Ovary (tissue), 9 donors: ENCODE results near the gene COL6A1. TPM values are rescaled to one million over a fixed set of nuclear protein-coding genes. Genes with fewer than 3 reads are reported as not detected.

Experiments used
- DNase-seq, 5 donors: peaks; one replicate each; pipeline ENCODE4 v3.0.0-alpha.2; 2019 to 2020
- H3K27ac ChIP-seq, 2 donors: fragments of 200-600 bp; one replicate each; pipeline versions ENCODE4 v1.5.1 to v1.8.0; 2019 to 2022
- H3K27me3 ChIP-seq: fragments of 200-600 bp; one replicate; pipeline ENCODE4 v1.8.0; 2022
- H3K36me3 ChIP-seq: fragments of 200-600 bp; sonication (generic); one replicate; pipeline ENCODE4 v1.5.1; 2019
- H3K4me1 ChIP-seq: one replicate; pipeline ENCODE4 v1.8.1; 2013; ENCODE audit warnings: mild to moderate bottlenecking, moderate library complexity; ENCODE audit not compliant: insufficient read depth
- H3K4me3 ChIP-seq: fragments of 200-600 bp; sonication (generic); one replicate; pipeline ENCODE4 v1.5.1; 2017
- H3K9me3 ChIP-seq, 2 donors: fragments of 200-600 bp in 1 of 2; sonication (generic) in 1 of 2; one replicate each; pipeline versions ENCODE4 v1.5.1 to v1.8.1; 2013 to 2019; ENCODE audit warnings: mild to moderate bottlenecking in 1 of 2, moderate library complexity in 1 of 2
- CTCF ChIP-seq, 3 donors: fragments of 450-650 bp in 2 of 3; fragments of 200-600 bp in 1 of 3; IDR thresholded peaks; one replicate each; pipeline versions ENCODE4 v1.5.1 to v1.8.0; 2016 to 2022; ENCODE audit warnings: antibody characterized with exemption in 3 of 3, mild to moderate bottlenecking in 1 of 3
- EP300 ChIP-seq: sonication (generic); formaldehyde crosslinking; IDR thresholded peaks from one replicate; pipeline ENCODE4 v1.6.1; 2017; ENCODE audit warnings: antibody characterized with exemption
- POLR2A ChIP-seq: fragments of 450-650 bp; IDR thresholded peaks from one replicate; pipeline ENCODE4 v1.6.1; 2017; ENCODE audit warnings: antibody characterized with exemption, mild to moderate bottlenecking, moderate library complexity
- WGBS, 3 donors: extraction: QIAGEN DNeasy Blood & Tissue Kit in 1 of 3; methylation state at CpG; one replicate each; pipeline versions ENCODE4 v1.1.5 to v1.1.7; 2013 to 2017; 5-methylcytosine and 5-hydroxymethylcytosine counted together
- intact Hi-C, 4 donors: fragments of 100-400 bp; cut with DNase I; formaldehyde crosslinking; loops; one replicate each; pipeline versions ENCODE4 v1.11.0 to v1.15.1; 2022 to 2023
- polyA plus RNA-seq, 2 donors: library from polyadenylated mRNA; stranded (reverse); fragments of 200-250 nt in 1 of 2; fragments of 350-450 nt in 1 of 2; fragmentation: Illumina TruSeq in 1 of 2; extraction: RNeasy Lipid Tissue Mini Kit (QIAGEN cat#74804) in 1 of 2; gene quantifications; one replicate each; pipeline ENCODE4 v1.2.3, GENCODE V29; 2013 to 2014
- total RNA-seq, 7 donors: library from RNA; depleted of rRNA in 2 of 7; stranded (reverse); fragments of >200 nt in 2 of 7; fragmentation: NEBNext Ultra II Directional in 3 of 7; extraction: Animal tissue kit (Norgen Biotek cat#: 25700) in 3 of 7; gene quantifications; one replicate each; pipeline versions ENCODE4 v1.1.0 to v1.2.4, GENCODE V29; 2016 to 2023
- donor health status: DM: no; HTN: no; CAD: no; lungs with moderate emphysema.
- donor health status: DM: no; HTN: no; CAD: no.
- donor health status: Bipolar disorder and iron deficiency.
- donor health status: DM: yes; HTN: yes; CAD: no.
- donor health status: DM: no; HTN: no; CAD: no.
- donor health status: DM: yes; HTN: yes; CAD: no.

The COL6A1 gene
- total and polyA plus RNA-seq, 9 donors = 112 to 905 (median 731) TPM

GRCh38 chr21:45941338-45941710 is 40.2 kb upstream of the COL6A1 start:
- H3K27ac ChIP-seq = no peak overlapping the region
- no peak for TF ChIP-seq EP300
- TF ChIP-seq POLR2A = no peak
- TF ChIP-seq CTCF (IDR thresholded peaks at IDR 0.05) = no peak
- H3K4me3 ChIP-seq = no peak overlapping the region
- DNase-seq = no peak
- H3K27me3 ChIP-seq = no peaks in the 10 kb centered on the region
- no peaks in the 10 kb centered on the region for H3K9me3 ChIP-seq
- WGBS, 3 donors = 78 to 80% (median 79%) methylated on average over 14 of the region's 14 CpGs
- H3K36me3 ChIP-seq = no peaks in the 10 kb centered on the region
- no peaks in the 10 kb centered on the region for H3K4me1 ChIP-seq
- intact Hi-C loops = no loop called here

GRCh38 chr21:45941717-45942546 is 39.6 kb upstream of the COL6A1 start:
- DNase-seq = no peak
- Histone ChIP-seq H3K27ac (no peak overlapping the region), H3K4me1 (no peaks in the 10 kb centered on the region), H3K36me3 (no peaks in the 10 kb centered on the region), H3K4me3 (no peak overlapping the region), H3K27me3 (no peaks in the 10 kb centered on the region), H3K9me3 (no peaks in the 10 kb centered on the region)
- intact Hi-C loops = no loop called here
- WGBS, 3 donors = 73 to 83% (median 77%) methylated on average over 31 to 32 of the region's 32 CpGs
- TF ChIP-seq POLR2A (no peak), EP300 (no peak), CTCF (IDR thresholded peaks at IDR 0.05) (no peak)

GRCh38 chr21:45942755-45943629 is 38.6 kb upstream of the COL6A1 start:
- Histone ChIP-seq H3K4me1 (no peaks in the 10 kb centered on the region), H3K9me3 (no peaks in the 10 kb centered on the region), H3K27me3 (no peaks in the 10 kb centered on the region), H3K36me3 (no peaks in the 10 kb centered on the region), H3K27ac (no peak overlapping the region), H3K4me3 (no peak overlapping the region)
- no peak for TF ChIP-seq POLR2A
- TF ChIP-seq CTCF (IDR thresholded peaks at IDR 0.05) = no peak
- TF ChIP-seq EP300 = no peak
- intact Hi-C loops = no loop called here
- WGBS, 3 donors = 77 to 86% (median 79%) methylated on average over 20 of the region's 20 CpGs
- no peak for DNase-seq

GRCh38 chr21:45943630-45944540 is 37.7 kb upstream of the COL6A1 start:
- TF ChIP-seq POLR2A = no peak
- Histone ChIP-seq H3K9me3 (no peaks in the 10 kb centered on the region), H3K36me3 (no peaks in the 10 kb centered on the region), H3K4me1 (no peaks in the 10 kb centered on the region), H3K27me3 (no peaks in the 10 kb centered on the region), H3K27ac (no peak overlapping the region), H3K4me3 (no peak overlapping the region)
- DNase-seq = no peak
- WGBS, 3 donors = 75 to 88% (median 77%) methylated on average over 8 of the region's 8 CpGs
- intact Hi-C loops = no loop called here
